ENCODE data around the gene PURB. TPM values are rescaled to one million over a fixed set of nuclear protein-coding genes. Genes with fewer than 3 reads are reported as not detected.

The PURB gene
- total RNA-seq, 2 donors from 2014 or later: 10.0 to 12.9 TPM

DNA sequence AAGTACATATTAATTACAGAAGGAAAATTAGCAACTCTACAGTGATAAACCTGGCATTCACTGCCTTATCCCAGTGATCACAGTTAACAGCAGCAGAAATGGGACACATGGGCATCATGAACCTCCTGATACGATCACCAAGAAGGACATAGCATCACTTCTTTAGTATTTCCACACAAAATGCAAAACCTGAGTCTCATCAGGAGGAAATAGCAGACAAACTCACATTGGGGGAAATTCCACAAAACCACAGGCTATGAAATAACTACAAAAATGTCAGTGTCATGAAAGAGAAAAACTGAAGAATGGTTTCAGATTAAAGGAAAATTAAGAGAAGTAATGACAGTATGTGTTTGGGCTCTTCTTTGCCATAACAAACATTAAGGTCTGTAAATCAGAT is 12.0 kb upstream of the PURB start:
- H3K27ac ChIP-seq: no peak overlapping the region
- H3K4me1 ChIP-seq: no peaks in the 10 kb centered on the region
- no peak for DNase-seq (ENCODE audit: low spot score)
- H3K4me3 ChIP-seq: no peak overlapping the region
- H3K27me3 ChIP-seq: no peaks in the 10 kb centered on the region
- no peaks in the 10 kb centered on the region for H3K9me3 ChIP-seq
- TF ChIP-seq, protein P1, sequence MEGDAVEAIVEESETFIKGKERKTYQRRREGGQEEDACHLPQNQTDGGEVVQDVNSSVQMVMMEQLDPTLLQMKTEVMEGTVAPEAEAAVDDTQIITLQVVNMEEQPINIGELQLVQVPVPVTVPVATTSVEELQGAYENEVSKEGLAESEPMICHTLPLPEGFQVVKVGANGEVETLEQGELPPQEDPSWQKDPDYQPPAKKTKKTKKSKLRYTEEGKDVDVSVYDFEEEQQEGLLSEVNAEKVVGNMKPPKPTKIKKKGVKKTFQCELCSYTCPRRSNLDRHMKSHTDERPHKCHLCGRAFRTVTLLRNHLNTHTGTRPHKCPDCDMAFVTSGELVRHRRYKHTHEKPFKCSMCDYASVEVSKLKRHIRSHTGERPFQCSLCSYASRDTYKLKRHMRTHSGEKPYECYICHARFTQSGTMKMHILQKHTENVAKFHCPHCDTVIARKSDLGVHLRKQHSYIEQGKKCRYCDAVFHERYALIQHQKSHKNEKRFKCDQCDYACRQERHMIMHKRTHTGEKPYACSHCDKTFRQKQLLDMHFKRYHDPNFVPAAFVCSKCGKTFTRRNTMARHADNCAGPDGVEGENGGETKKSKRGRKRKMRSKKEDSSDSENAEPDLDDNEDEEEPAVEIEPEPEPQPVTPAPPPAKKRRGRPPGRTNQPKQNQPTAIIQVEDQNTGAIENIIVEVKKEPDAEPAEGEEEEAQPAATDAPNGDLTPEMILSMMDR (IDR thresholded peaks at IDR 0.05): no peak
- no peaks in the 10 kb centered on the region for H3K36me3 ChIP-seq

DNA sequence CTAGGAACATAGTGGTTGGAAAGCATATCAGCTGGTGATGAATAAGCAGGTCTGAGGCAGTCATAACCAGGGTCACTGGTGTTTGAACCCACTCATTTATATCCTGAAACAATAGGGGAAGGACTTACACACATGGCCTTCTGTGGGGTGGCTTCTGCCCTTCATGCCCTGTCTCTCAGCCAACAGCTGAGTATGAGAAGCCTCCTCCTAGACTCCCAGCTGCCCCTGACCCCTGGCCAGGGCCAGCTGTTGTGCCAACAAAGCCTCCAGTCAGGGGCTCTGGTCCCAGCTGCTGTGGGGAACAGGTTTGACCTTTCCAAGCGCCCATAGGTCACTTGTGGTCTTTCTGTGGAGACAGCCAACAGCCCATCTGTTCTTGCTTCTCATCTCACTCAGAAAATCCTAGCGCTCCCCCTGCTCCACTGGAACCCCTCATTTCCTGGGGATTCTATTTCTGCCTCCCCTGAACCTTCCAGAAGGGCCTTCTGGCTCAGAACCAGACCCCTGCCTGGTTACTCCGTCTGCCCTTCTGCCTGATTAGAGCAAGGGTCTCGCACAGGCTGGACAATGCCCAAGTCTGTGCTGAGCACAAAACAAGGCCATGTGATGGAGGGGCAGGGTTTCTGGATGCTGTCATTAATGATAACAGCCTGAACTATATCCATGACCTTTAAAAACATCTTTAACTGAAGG is 9.7 kb upstream of the PURB start:
- Histone ChIP-seq H3K9me3 (no peaks in the 10 kb centered on the region), H3K27ac (no peak overlapping the region), H3K27me3 (no peaks in the 10 kb centered on the region), H3K36me3 (no peaks in the 10 kb centered on the region), H3K4me1 (no peaks in the 10 kb centered on the region), H3K4me3 (no peak overlapping the region)
- no peak for DNase-seq (ENCODE audit: low spot score)
- TF ChIP-seq, protein P1 (IDR thresholded peaks at IDR 0.05): no peak

DNA sequence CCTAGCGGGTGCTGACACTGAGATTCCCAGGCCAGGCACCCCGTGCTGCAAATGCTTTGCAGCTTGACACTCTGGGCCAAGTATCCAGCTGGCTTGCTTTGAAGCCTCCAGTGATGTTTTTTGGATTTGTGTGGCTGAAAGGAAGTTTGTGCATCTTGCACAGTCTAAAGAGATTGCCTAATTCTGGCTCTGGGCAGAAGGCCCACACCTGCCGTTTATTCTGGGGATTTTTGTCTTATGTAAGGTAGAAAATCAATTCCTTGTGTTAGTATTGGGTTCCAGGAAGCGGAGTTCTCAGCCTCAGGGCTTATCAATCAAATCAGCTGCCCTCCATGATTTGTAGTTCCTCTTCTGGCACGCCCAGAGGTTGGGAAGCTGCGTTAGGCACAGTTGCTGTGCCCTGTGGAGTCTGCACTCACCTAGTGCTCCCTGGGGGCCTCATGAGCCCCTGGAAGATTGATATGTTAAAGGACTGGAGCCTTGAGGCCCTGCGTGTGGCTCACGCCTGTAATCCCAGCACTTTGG is 8.4 kb upstream of the PURB start:
- no peak overlapping the region for H3K27ac ChIP-seq
- H3K4me1 ChIP-seq: no peaks in the 10 kb centered on the region
- no peaks in the 10 kb centered on the region for H3K27me3 ChIP-seq
- TF ChIP-seq, protein P1 (IDR thresholded peaks at IDR 0.05): no peak
- no peaks in the 10 kb centered on the region for H3K36me3 ChIP-seq
- no peak overlapping the region for H3K4me3 ChIP-seq
- no peak for DNase-seq (ENCODE audit: low spot score)
- H3K9me3 ChIP-seq: no peaks in the 10 kb centered on the region

DNA sequence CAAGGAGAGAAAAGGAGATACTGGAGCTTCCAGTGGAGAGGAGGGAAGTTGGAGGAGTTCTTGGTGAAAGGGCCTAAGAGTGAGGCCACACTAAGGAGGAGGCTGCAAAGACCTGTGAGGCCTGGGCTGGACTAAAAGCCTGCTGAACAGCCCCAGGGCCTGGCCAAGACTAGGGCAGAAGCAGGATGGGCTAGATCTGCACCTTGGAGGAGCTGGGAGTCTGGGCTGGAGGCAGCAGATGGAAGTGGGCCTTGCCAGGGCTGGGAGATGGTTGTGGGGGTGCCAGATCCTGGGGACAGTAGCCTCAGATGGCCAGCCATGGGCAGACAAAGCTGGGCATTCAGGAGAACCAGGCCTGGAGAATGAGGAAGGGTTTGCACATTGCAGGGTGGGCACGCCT is 6.5 kb upstream of the PURB start:
- Histone ChIP-seq H3K9me3 (no peaks in the 10 kb centered on the region), H3K27ac (no peak overlapping the region), H3K27me3 (no peaks in the 10 kb centered on the region), H3K4me1 (no peaks in the 10 kb centered on the region), H3K36me3 (no peaks in the 10 kb centered on the region), H3K4me3 (no peak overlapping the region)
- no peak for DNase-seq (ENCODE audit: low spot score)
- TF ChIP-seq, protein P1 (IDR thresholded peaks at IDR 0.05): no peak

DNA sequence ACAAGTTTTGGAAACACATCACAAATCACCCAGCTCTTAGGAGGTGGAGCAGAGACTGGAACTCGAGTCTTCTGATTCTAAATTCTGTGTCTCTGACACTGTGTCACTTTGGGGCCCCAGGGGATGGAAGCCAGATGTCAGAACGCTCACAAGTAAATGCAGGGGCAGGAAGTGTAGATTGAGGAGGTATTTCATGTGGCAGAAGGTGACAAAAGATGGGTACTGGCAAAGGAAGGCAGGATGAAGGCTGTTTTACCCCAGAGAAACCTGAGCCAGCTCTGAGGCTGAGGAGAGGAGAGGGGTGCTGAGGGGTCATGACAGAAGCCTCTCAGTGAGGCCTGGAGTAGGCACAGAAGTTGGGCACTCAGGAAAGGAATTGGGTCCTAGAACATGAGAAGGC is 6.0 kb upstream of the PURB start:
- H3K4me3 ChIP-seq: no peak overlapping the region
- no peak overlapping the region for H3K27ac ChIP-seq
- TF ChIP-seq, protein P1 (IDR thresholded peaks at IDR 0.05): no peak
- peaks cover 0 to 3% of the 10 kb centered on the region in 2 donors for H3K4me1 ChIP-seq
- no peaks in the 10 kb centered on the region for H3K27me3 ChIP-seq
- no peaks in the 10 kb centered on the region for H3K9me3 ChIP-seq
- no peaks in the 10 kb centered on the region for H3K36me3 ChIP-seq
- no peak for DNase-seq (ENCODE audit: low spot score)

All from right atrium auricular region (tissue), 2 donors.